GM18867 (cell line): ENCODE results near the gene MRTFA.

Experiments
- ATAC-seq: cut with Tn5 transposase; IDR thresholded peaks from one replicate; pipeline ENCODE4 v1.9.1; 2021; ENCODE audit warnings: mild to moderate bottlenecking, moderate library complexity; ENCODE audit not compliant: unreplicated experiment

Gene MRTFA

GRCh38 chr22:40366068-40366467, 270.5 kb downstream of the MRTFA start:
- ATAC-seq = no peak

GRCh38 chr22:40364431-40364830, 272.1 kb downstream of the MRTFA start:
- ATAC-seq = no peak

GRCh38 chr22:40363059-40363458, 273.5 kb downstream of the MRTFA start:
- ATAC-seq = no peak

GRCh38 chr22:40361100-40361499, 275.4 kb downstream of the MRTFA start:
- ATAC-seq = no peak
